H1 (cell line): ENCODE results near the gene EPG5. TPM values are rescaled to one million over a fixed set of nuclear protein-coding genes. Genes with fewer than 3 reads are reported as not detected.

Experiments used
- CTCF ChIA-PET: fragments of 300-600 bp; sonication (Branson Sonifier 250); formaldehyde crosslinking; loops from one replicate; lab custom pipeline; 2021; ENCODE audit not compliant: partially characterized antibody; lab: Charles Lee
- POLR2A ChIA-PET: fragments of 300-600 bp; sonication (Branson Sonifier 250); formaldehyde crosslinking; loops from one replicate; lab custom pipeline; 2021; ENCODE audit warnings: inconsistent platforms; ENCODE audit not compliant: partially characterized antibody; lab: Charles Lee
- DNase-seq, 2 experiments: peaks; one replicate each; pipeline versions ENCODE4 v3.0.0 to v3.0.0-alpha.2; 2010 to 2022; ENCODE audit warnings: low spot score in 2 of 2, low read depth in 1 of 2, mixed read lengths in 1 of 2
- FAIRE-seq: peaks from 2 replicates; lab custom pipeline; 2011; peaks lifted over from hg19 to GRCh38; lab: Jason Lieb, UNC
- H2AFZ ChIP-seq: 2 replicates; pipeline ENCODE4 v1.8.1; 2012; ENCODE audit warnings: low read length, inconsistent platforms
- H2AK5ac ChIP-seq: 2 replicates; pipeline ENCODE4 v1.6.1; 2013; ENCODE audit warnings: low read depth, low read length
- H2BK120ac ChIP-seq: replicated peaks from 2 replicates; pipeline ENCODE3; 2013; ENCODE audit warnings: low read depth, low read length, inconsistent platforms
- H2BK12ac ChIP-seq: 2 replicates; pipeline ENCODE4 v1.6.1; 2013; ENCODE audit warnings: low read depth, low read length
- H2BK15ac ChIP-seq: 2 replicates; pipeline ENCODE4 v1.6.1; 2013; ENCODE audit warnings: low read length
- H2BK20ac ChIP-seq: 2 replicates; pipeline ENCODE4 v1.6.1; 2013; ENCODE audit warnings: low read length
- H2BK5ac ChIP-seq: 2 replicates; pipeline ENCODE4 v1.6.1; 2013; ENCODE audit warnings: low read depth, low read length
- H3K14ac ChIP-seq: 2 replicates; pipeline ENCODE4 v1.6.1; 2013; ENCODE audit warnings: inconsistent platforms; ENCODE audit not compliant: insufficient read length
- H3K18ac ChIP-seq: 2 replicates; pipeline ENCODE4 v1.6.1; 2013; ENCODE audit warnings: low read length; ENCODE audit errors: extremely low read depth
- H3K23ac ChIP-seq: 2 replicates; pipeline ENCODE4 v1.6.1; 2013; ENCODE audit warnings: inconsistent platforms; ENCODE audit not compliant: insufficient read length
- H3K23me2 ChIP-seq: 2 replicates; pipeline ENCODE4 v1.6.1; 2013; ENCODE audit warnings: low read depth, low read length
- H3K27ac ChIP-seq: 2 replicates; pipeline ENCODE4 v1.6.1; 2011; ENCODE audit warnings: low read depth, low read length, inconsistent platforms
- H3K27me3 ChIP-seq, 4 experiments: replicated peaks in 1 of 4; 1 replicate in 1 of 4; 2 replicates in 3 of 4; pipeline versions ENCODE4 v1.6.1 to v1.8.1; 2011 to 2013; ENCODE audit warnings: low read length in 3 of 4, mild to moderate bottlenecking in 3 of 4, inconsistent platforms in 2 of 4, mixed read lengths in 2 of 4, moderate library complexity in 1 of 4; ENCODE audit not compliant: control insufficient read depth in 3 of 4, insufficient read depth in 3 of 4; ENCODE audit errors: extremely low read depth in 1 of 4
- H3K36me3 ChIP-seq, 4 experiments: 2 replicates each; pipeline versions ENCODE4 v1.6.1 to v1.8.1; 2011 to 2013; ENCODE audit warnings: mild to moderate bottlenecking in 4 of 4, low read length in 3 of 4, moderate library complexity in 2 of 4, control low read depth in 1 of 4, inconsistent platforms in 1 of 4; ENCODE audit not compliant: insufficient read depth in 4 of 4, control insufficient read depth in 2 of 4
- H3K4ac ChIP-seq: replicated peaks from 2 replicates; pipeline ENCODE3; 2013; ENCODE audit warnings: low read length, low read depth, mixed read lengths, inconsistent platforms; ENCODE audit not compliant: insufficient read length
- H3K4me1 ChIP-seq, 4 experiments: replicated peaks in 1 of 4; 1 replicate in 1 of 4; 2 replicates in 3 of 4; pipeline versions ENCODE4 v1.6.1 to v1.8.1; 2011 to 2013; ENCODE audit warnings: low read length in 3 of 4, inconsistent platforms in 2 of 4, mixed read lengths in 1 of 4; ENCODE audit not compliant: insufficient read depth in 4 of 4, control insufficient read depth in 3 of 4
- H3K4me2 ChIP-seq, 2 experiments: 2 replicates each; pipeline versions ENCODE4 v1.6.1 to v1.8.1; 2011 to 2013; ENCODE audit warnings: low read depth in 2 of 2, low read length in 2 of 2, control low read depth in 1 of 2, inconsistent platforms in 1 of 2, mild to moderate bottlenecking in 1 of 2; ENCODE audit not compliant: insufficient read depth in 1 of 2
- H3K4me3 ChIP-seq, 4 experiments: fragments of 200-600, 300-600 bp in 1 of 4; sonication (generic), shearing (Covaris generic), sonication (Bioruptor Twin) in 1 of 4; 2 replicates each; pipeline versions ENCODE4 v1.5.1 to v1.8.1; 2011 to 2016; ENCODE audit warnings: low read length in 4 of 4, low read depth in 3 of 4, control low read depth in 2 of 4, inconsistent platforms in 2 of 4, mild to moderate bottlenecking in 2 of 4, mixed read lengths in 1 of 4, moderate library complexity in 1 of 4; ENCODE audit not compliant: insufficient read depth in 2 of 4; ENCODE audit errors: extremely low read depth in 1 of 4
- H3K56ac ChIP-seq: replicated peaks from 2 replicates; pipeline ENCODE3; 2013; ENCODE audit warnings: low read depth, mild to moderate bottlenecking, mixed read lengths, low read length, inconsistent platforms; ENCODE audit not compliant: insufficient read length
- H3K79me1 ChIP-seq: 2 replicates; pipeline ENCODE4 v1.6.1; 2013; ENCODE audit warnings: low read depth, low read length, control low read depth
- H3K79me2 ChIP-seq, 2 experiments: 2 replicates each; pipeline versions ENCODE4 v1.6.1 to v1.8.1; 2012 to 2013; ENCODE audit warnings: low read length in 2 of 2, mild to moderate bottlenecking in 2 of 2, inconsistent platforms in 1 of 2; ENCODE audit not compliant: insufficient read depth in 2 of 2, control insufficient read depth in 1 of 2
- H3K9ac ChIP-seq, 4 experiments: replicated peaks in 1 of 4; 1 replicate in 1 of 4; 2 replicates in 3 of 4; pipeline versions ENCODE4 v1.6.1 to v1.8.1; 2011 to 2013; ENCODE audit warnings: low read depth in 3 of 4, low read length in 3 of 4, control low read depth in 2 of 4, mild to moderate bottlenecking in 2 of 4, moderate library complexity in 2 of 4, inconsistent platforms in 1 of 4; ENCODE audit errors: extremely low read depth in 1 of 4
- H3K9me3 ChIP-seq, 2 experiments: 2 replicates each; pipeline versions ENCODE4 v1.6.1 to v1.8.1; 2012 to 2013; ENCODE audit warnings: mild to moderate bottlenecking in 2 of 2, moderate library complexity in 2 of 2, control low read depth in 1 of 2, inconsistent platforms in 1 of 2, low read depth in 1 of 2, low read length in 1 of 2, mixed read lengths in 1 of 2; ENCODE audit not compliant: insufficient read depth in 2 of 2
- H4K20me1 ChIP-seq, 2 experiments: replicated peaks in 1 of 2; 2 replicates each; pipeline versions ENCODE3 to v1.8.1; 2011 to 2013; ENCODE audit warnings: inconsistent platforms in 2 of 2, low read length in 2 of 2, mild to moderate bottlenecking in 1 of 2; ENCODE audit not compliant: insufficient read depth in 2 of 2, control insufficient read depth in 1 of 2
- H4K5ac ChIP-seq: 2 replicates; pipeline ENCODE4 v1.6.1; 2013; ENCODE audit warnings: low read length, low read depth, mixed read lengths, inconsistent platforms; ENCODE audit not compliant: insufficient read length
- H4K8ac ChIP-seq: 2 replicates; pipeline ENCODE4 v1.8.0; 2013; ENCODE audit warnings: mild to moderate bottlenecking, moderate library complexity, low read length, inconsistent platforms; ENCODE audit not compliant: insufficient read depth; ENCODE audit errors: extremely low read depth
- H4K91ac ChIP-seq: replicated peaks from 2 replicates; pipeline ENCODE3; 2013; ENCODE audit warnings: low read length, mixed read lengths, inconsistent platforms; ENCODE audit not compliant: insufficient read length
- ASH2L ChIP-seq: fragments of 200-600, 300-600 bp; sonication (generic); IDR thresholded peaks from one replicate; pipeline ENCODE4 v1.7.1; 2017; ENCODE audit warnings: low read length
- POU5F1 ChIP-seq: IDR thresholded peaks from 2 replicates; pipeline ENCODE4 v1.6.1; 2011; ENCODE audit warnings: low read depth, mild to moderate bottlenecking, low read length, moderate library complexity
- TEAD4 ChIP-seq: IDR thresholded peaks from 2 replicates; pipeline ENCODE4 v1.6.1; 2012; ENCODE audit warnings: low read depth, low read length, inconsistent platforms, mixed read lengths
- WGBS, 2 experiments: shearing (Covaris generic) in 1 of 2; methylation state at CpG; one replicate each; pipeline versions ENCODE4 v1.1.6 to v1.1.7; 2013 to 2015; ENCODE audit warnings: low lambda C conversion rate in 2 of 2, mixed read lengths in 2 of 2, inconsistent platforms in 1 of 2, low coverage in 1 of 2, missing lambda C conversion rate in 1 of 2; ENCODE audit not compliant: insufficient replicate concordance in 2 of 2, insufficient coverage in 1 of 2, insufficient read length in 1 of 2; ENCODE audit errors: extremely low coverage in 1 of 2, missing lambda C conversion rate in 1 of 2; 5-methylcytosine and 5-hydroxymethylcytosine counted together
- polyA plus RNA-seq, 7 experiments: library from polyadenylated mRNA; depleted of rRNA in 3 of 7; stranded (reverse) in 5 of 7; unstranded in 2 of 7; fragments of >200 nt in 5 of 7; fragments of 200-250 nt in 2 of 7; gene quantifications; 1 replicate in 5 of 7; 2 replicates in 1 of 7; 4 replicates in 1 of 7; pipeline versions ENCODE4 v1.2.1 to v1.2.3, GENCODE V29; 2011 to 2013; ENCODE audit warnings: missing spikeins in 2 of 7, mixed read lengths in 2 of 7
- total RNA-seq: library from RNA; stranded (reverse); fragmentation: NEBNext Ultra II Directional; extraction: Animal tissue kit (Norgen Biotek cat#: 25700); gene quantifications from 2 replicates; pipeline ENCODE4 v1.2.1, GENCODE V29; 2021
- TF ChIP-seq, protein P1 (sequence below), 3 experiments: IDR thresholded peaks; 1 replicate in 2 of 3; 2 replicates in 1 of 3; pipeline versions ENCODE4 v1.5.1 to v1.6.1; 2011; ENCODE audit warnings: low read length in 3 of 3, mild to moderate bottlenecking in 3 of 3, inconsistent platforms in 2 of 3, low read depth in 1 of 3, moderate library complexity in 1 of 3; ENCODE audit not compliant: insufficient read depth in 1 of 3; ENCODE audit errors: control extremely low read depth in 1 of 3

Gene EPG5
- total and polyA plus RNA-seq, 2 of the 8 experiments (the other 6 are each of a cell fraction or from before 2014, with no cell fraction given): 14.1 to 18.3 TPM

DNA sequence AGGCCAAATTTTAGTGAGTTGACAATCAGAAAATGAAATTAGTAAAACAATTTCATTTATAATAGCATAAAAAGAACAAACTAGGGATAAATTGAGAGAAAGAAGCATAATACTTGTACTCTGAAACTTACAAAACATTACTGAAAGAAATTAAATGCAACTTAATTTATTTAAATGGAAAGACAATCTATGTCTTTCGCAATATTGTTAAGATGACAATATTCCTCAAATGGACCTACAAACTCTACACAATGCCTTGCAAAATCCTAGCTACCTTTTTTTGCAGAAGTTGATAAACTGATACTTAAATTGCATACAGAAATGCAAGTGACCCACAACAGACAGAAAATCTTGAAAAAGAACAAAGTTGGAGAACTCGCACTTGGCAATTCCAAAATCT is 9.1 kb downstream of the EPG5 start:
- Histone ChIP-seq H3K9ac (no peak overlapping the region), H3K27ac (no peak overlapping the region), H4K5ac (no peak overlapping the region), H2AFZ (no peak overlapping the region), H3K79me2 (peaks cover 0 to 5% of the 10 kb centered on the region in 2 experiments; a peak in 2 of 4 replicates), H3K27me3 (no peaks in the 10 kb centered on the region), H2BK12ac (no peak overlapping the region), H2BK15ac (no peak overlapping the region), H4K8ac (no peak overlapping the region), H2BK120ac (no peak overlapping the region), H2BK20ac (no peak overlapping the region), H3K14ac (no peak overlapping the region), H4K20me1 (peaks cover 0 to 3% of the 10 kb centered on the region in 2 experiments), H3K9me3 (no peaks in the 10 kb centered on the region), H3K18ac (no peak overlapping the region), H3K56ac (no peak overlapping the region), H3K23ac (no peak overlapping the region), H3K36me3 (peaks cover 2 to 20% (median 15%) of the 10 kb centered on the region in 4 experiments; a peak in 7 of 8 replicates), H3K4me3 (no peak overlapping the region), H4K91ac (no peak overlapping the region), H2BK5ac (no peak overlapping the region), H3K4me2 (no peak overlapping the region), H3K23me2 (no peaks in the 10 kb centered on the region), H3K79me1 (no peaks in the 10 kb centered on the region), H3K4ac (no peak overlapping the region), H2AK5ac (no peak overlapping the region), H3K4me1 (no peaks in the 10 kb centered on the region)
- no peak for FAIRE-seq
- WGBS, 2 experiments: 85% methylated on average over 2 of the region's 2 CpGs; no CpG with 5 or more reads in 1 of the 2 experiments
- POLR2A ChIA-PET: no interaction called here
- TF ChIP-seq, protein P1, sequence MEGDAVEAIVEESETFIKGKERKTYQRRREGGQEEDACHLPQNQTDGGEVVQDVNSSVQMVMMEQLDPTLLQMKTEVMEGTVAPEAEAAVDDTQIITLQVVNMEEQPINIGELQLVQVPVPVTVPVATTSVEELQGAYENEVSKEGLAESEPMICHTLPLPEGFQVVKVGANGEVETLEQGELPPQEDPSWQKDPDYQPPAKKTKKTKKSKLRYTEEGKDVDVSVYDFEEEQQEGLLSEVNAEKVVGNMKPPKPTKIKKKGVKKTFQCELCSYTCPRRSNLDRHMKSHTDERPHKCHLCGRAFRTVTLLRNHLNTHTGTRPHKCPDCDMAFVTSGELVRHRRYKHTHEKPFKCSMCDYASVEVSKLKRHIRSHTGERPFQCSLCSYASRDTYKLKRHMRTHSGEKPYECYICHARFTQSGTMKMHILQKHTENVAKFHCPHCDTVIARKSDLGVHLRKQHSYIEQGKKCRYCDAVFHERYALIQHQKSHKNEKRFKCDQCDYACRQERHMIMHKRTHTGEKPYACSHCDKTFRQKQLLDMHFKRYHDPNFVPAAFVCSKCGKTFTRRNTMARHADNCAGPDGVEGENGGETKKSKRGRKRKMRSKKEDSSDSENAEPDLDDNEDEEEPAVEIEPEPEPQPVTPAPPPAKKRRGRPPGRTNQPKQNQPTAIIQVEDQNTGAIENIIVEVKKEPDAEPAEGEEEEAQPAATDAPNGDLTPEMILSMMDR (IDR thresholded peaks at IDR 0.05; ENCODE audit: control extremely low read depth in 1 of 3, insufficient read depth in 1 of 3, low read depth in 1 of 3, low read length in 3 of 3): no peak
- TF ChIP-seq TEAD4 (no peak), ASH2L (no peak), POU5F1 (no peak)
- CTCF ChIA-PET: no interaction called here
- DNase-seq: no peak
